GM18505 (cell line): ENCODE measurements around the gene DIRAS1.
"Not testable (repeated sequence)": the region's sequence is repeated elsewhere in the genome, so short reads cannot be mapped to it uniquely, and the experiment has no call there.

Experiments used
- ATAC-seq: cut with Tn5 transposase; IDR thresholded peaks from one replicate; pipeline ENCODE4 v1.9.1; 2021; ENCODE audit not compliant: unreplicated experiment
- POLR2A ChIP-seq: IDR thresholded peaks from 4 replicates; pipeline ENCODE4 v1.6.1; 2011; ENCODE audit warnings: borderline replicate concordance; ENCODE audit not compliant: insufficient read depth, insufficient read length; ENCODE audit errors: extremely low read depth

The DIRAS1 gene

DNA sequence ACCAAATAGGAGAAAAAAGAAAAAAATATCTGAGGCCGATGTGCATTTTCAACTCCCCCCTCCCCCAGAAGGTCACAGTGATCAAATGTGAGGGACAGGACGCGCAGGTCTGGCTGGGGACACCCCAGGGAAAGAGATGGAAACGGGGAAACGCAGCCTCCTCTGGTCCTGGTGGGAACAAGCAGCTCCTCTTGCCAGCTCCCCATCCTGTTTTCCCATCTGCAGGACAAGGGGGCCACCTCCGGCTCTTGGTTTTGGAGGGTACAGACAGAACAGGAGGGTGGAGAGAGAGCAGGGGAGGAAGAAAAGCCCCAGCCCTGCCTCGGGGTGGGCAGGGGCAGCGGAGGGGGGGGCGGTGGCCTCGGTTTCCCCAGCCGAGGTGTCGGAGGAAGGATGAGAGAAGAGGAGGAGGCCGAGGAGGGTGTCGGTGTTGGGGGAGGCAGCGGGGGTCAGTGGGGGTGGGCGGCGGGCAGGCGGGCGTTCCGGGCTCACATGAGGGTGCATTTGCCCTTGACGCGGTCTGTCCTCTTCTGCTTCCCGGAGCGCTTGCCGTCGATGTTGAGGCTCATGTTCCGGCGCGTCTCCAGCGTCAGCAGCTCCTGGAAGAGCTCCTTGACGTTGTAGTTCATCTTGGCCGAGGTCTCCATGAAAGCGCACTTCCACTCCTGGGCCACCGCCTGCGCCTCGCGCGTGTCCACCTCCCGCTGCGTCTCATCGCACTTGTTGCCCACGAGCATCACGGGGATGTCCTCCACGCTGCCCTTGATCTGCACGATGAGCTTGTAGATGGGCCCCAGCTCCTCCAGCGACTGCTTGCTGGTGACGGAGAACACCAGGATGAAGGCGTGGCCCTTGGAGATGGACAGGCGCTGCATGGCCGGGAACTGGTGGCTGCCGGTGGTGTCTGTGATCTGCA, 4.2 kb downstream of the DIRAS1 start:
- no peak for TF ChIP-seq POLR2A

GRCh38 chr19:2716275-2716650, 4.9 kb downstream of the DIRAS1 start:
- TF ChIP-seq POLR2A: no peak

More for the DNA sequence above, 4.2 kb downstream of the DIRAS1 start:
- no peak for ATAC-seq

GRCh38 chr19:2715470-2716274, 5.5 kb downstream of the DIRAS1 start:
- no peak for ATAC-seq
- no peak for TF ChIP-seq POLR2A

More at GRCh38 chr19:2716275-2716650, 4.9 kb downstream of the DIRAS1 start:
- ATAC-seq: no peak

- ATAC-seq: no peak
- TF ChIP-seq POLR2A: no peak
Measured at GRCh38 chr19:2714531-2715269, 6.5 kb downstream of the DIRAS1 start.

GRCh38 chr19:2714102-2714501, 7.1 kb downstream of the DIRAS1 start:
- not testable (repeated sequence) for ATAC-seq

DNA sequence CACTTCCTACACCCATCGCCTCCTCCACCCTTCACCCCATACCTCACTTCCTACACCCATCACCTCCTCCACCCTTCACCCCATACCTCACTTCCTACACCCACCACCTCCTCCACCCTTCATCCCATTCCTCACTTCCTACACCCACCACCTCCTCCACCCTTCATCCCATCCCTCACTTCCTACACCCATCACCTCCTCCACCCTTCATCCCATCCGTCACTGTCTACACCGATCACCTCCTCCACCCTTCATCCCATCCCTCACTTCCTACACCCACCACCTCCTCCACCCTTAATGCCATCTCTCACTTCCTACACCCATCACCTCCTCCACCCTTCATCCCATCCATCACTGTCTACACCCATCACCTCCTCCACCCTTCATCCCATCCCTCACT, 8.0 kb downstream of the DIRAS1 start:
- not testable (repeated sequence) for ATAC-seq

DNA sequence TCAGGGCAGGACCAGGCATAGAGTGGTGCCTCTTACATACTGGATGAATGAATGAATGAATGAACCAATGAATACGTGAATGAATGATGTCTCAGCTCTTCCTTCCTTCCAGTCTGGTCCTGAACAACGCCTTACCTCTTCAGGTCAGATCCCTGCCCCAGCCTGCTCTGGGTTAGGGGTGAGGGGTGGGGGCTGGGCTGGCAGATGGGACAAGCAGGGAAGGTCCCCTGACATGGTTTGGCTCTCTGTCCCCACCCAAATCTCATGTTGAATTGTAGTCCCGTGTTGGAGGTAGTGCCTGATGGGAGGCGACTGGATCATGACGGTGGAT, 9.3 kb downstream of the DIRAS1 start:
- no peak for ATAC-seq
- TF ChIP-seq POLR2A: no peak

DNA sequence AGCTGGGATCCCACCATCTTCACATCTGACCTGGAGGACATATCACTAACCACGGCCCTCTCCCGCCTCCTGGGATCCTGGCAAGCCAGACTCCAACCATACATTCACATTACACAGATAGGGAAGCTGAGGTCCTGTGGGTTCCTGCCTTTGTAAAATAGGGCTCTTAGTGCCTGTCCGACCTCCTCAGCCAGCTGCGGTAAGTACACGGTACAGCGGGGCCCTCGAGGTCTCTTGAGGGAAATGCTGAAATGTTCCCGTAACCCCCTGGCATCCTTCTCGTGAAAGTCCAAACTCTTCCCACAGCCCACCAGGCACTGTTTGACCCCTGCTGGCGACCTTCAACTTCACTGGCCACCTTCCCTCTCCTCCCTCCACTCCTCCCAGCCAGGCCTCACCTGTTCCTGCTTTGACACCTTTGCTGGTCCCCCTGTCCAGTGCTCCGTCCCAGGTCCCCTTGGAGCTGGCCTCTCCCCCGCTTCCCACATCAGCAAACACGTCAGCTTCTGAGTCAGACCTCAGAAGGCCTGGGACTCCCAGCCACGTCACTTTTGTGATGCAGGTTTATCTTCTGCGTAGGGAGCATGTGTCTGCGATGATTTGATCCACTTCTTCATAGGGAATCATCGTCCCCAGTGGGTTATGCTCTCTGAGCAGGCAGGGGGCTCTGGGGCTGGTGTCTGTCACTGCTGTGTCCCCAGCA, 9.8 kb downstream of the DIRAS1 start:
- ATAC-seq: no peak
- TF ChIP-seq POLR2A: no peak

- ATAC-seq: no peak
- TF ChIP-seq POLR2A: no peak
Measured at GRCh38 chr19:2706251-2706650, 14.9 kb downstream of the DIRAS1 start.

GRCh38 chr19:2703691-2704216, 17.4 kb downstream of the DIRAS1 start:
- TF ChIP-seq POLR2A: no peak

DNA sequence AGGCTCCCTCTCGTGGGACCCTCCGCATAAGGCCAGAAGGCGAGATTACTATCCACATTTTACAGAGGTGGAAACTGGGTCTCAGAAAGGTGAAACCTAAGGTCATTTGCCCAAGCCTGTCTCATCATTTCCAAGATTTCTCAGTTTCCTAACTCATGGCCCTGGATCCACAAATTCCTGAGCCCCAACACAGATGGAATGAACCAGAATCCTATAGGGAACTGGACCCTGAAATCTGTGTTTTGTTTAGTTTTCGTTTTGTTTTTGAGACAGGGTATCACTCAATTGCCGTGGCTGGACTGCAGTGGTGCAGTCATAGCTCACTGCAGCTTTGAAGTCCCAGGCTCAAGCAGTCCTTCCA, 18.1 kb downstream of the DIRAS1 start:
- ATAC-seq: no peak

More at GRCh38 chr19:2703691-2704216, 17.4 kb downstream of the DIRAS1 start:
- no peak for ATAC-seq

DNA sequence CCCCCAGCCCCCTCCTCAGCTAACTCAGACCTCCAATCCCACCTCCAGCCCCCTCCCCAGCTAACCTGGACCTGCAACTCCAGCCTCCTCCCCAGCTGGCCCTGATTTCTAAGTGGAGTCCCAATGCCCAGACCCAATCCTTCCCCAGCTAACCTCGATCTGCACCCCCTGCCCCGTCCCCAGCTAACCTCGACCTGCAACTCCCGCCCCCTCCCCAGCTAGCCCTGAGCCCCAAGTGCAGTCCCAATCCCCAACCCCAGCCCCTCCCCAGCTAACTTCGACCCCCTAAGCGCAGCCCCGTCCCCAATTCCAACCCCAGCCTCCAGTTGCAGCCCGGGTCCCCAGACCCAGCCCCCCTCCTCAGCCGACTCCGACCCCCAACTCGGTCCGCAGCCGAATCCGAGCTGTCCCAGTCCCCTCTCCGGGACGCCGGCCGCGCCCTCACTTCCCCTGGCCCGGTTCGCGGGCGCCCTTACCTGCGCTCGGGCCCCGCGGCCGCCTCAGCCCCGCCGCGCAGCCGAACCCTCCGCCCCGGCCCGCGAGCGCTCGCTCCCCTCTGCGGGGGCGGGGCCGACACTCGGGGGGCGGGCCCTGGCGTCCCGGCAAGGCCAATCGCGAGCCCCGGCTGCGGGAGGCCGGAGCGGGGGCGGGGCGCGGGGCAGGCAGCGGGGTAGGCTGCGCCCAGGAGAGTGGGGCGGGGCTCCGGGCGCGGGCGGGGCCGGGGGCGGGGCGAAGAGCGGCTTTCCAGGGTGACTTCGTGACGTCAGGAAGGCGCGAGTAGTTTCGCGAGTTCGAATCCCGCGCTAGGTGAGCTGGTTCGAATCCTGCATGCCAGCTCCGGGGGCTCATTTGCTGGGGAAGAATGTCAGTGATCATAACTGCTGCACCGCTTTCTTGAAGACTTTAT, 18.7 kb downstream of the DIRAS1 start, which contains the start of gene GNG7:
Gene GNG7, minus strand, starts transcription at position 525 of the 907 bp plus-strand sequence. CDS start 182,006 bp downstream, outside the sequence.
- peak; percentile 80 for TF ChIP-seq POLR2A
- ATAC-seq: peak; percentile 61

More for the DNA sequence above, 18.1 kb downstream of the DIRAS1 start:
- TF ChIP-seq POLR2A: no peak
